HG03045 (cell line): ENCODE measurements around the gene RALY.

Source experiments
- ATAC-seq: cut with Tn5 transposase; IDR thresholded peaks from one replicate; pipeline ENCODE4 v1.9.1; 2021; ENCODE audit warnings: mild to moderate bottlenecking, moderate library complexity; ENCODE audit not compliant: unreplicated experiment

RALY gene

GRCh38 chr20:34074101-34074760 lies 80.5 kb downstream of the RALY start:
- ATAC-seq, result no peak

DNA sequence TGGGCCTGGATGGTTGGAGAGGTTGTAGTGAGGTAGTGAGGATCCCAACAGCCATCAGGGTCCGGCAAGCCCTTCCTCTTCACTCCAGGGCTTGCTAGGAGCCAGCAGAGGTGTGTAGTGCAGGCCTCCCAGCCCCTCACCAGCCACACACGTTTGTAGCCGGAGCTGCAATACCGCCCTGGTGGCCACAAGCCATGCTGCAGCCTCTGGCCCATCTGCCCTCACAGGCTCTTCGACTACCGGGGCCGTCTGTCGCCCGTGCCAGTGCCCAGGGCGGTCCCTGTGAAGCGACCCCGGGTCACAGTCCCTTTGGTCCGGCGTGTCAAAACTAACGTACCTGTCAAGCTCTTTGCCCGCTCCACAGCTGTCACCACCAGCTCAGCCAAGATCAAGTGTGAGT lies 81.9 kb downstream of the RALY start:
- ATAC-seq, result no peak

DNA sequence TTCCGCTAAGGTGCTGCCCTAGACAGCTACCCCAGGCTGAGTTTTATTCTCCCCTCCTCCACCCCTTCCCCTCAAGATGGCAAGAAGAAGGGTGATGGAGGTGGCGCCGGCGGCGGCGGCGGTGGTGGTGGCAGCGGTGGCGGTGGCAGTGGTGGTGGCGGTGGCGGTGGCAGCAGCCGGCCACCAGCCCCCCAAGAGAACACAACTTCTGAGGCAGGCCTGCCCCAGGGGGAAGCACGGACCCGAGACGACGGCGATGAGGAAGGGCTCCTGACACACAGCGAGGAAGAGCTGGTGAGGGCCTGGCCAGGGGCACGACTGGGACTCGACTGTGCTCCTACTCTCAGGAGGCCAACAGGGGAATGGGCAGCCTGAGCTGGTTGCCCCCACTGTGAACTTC lies 83.2 kb downstream of the RALY start:
- ATAC-seq, result no peak

- ATAC-seq, result no peak
Measured at GRCh38 chr20:34078540-34078939, 84.8 kb downstream of the RALY start.

DNA sequence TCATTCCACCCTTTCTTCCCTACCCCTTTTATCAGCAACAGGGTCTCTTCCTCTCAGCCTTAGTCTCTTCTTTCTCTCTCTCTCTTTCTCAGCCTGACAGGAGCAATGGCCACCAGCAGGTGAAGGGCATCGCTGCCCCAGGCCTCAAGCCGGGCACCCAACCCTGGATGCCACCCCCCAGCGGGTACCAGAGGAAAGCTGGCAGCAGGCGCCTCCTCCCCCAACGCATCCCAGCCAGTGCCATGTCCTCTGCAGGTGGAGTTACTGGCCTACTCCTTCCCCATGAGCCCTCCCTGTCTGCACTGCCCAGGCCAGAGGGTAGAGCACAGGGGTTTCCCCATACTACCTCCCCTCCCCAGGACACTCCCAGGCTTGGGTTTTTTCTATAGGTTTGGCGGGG lies 86.1 kb downstream of the RALY start:
- no peak for ATAC-seq

DNA sequence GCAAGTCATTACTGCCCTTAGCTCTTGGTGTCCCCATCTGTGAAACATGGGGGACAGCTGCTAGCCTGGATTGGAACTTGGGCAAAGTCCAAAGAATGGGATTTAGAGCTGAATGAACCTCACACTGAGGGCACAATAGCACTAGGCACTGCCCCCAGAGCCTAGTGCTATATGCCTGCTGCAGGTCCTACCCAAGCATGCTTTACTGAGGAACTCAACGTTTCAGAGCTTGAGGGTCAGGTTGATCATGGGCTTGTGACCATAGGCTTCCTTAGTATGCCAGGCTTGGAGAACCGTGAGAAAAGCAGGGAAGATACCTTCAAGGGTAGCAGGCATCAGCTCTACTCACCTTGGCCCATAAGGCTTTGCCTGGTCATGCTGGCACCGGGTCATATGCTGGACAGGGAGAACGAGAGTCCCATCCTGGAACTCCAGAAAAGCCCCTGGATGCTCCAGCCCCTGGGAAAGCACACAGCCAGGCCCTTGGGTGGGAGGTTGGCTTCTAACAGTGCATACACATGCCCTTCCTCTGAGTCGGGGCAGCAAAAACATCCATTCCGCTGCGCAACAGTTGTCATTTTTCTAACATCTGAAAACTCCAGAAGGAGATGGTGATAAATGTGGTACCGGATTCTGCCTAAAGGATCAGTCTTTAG lies 88.6 kb downstream of the RALY start:
- ATAC-seq, result no peak

DNA sequence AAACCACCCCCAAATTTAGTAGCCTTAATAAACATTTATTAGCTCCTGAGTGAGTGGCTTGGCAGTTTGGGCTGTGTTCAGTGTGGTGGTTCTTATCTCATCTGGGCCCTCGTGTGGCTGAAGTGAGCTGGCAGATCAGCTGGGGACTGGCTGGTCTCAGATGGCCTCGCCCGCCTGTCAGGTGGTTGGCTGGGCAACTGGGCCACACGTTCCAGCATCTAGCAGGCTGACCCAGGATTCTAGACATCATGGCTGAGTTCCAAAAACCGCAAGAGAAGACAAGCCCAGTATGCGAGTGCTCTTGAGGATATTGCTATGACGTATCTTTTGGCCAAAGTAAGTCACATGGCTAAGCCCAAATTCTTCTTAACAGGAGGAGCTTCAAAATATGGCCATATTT lies 89.4 kb downstream of the RALY start:
- ATAC-seq, result no peak

- no peak for ATAC-seq
Measured at GRCh38 chr20:34083781-34084180, 90.1 kb downstream of the RALY start.

DNA sequence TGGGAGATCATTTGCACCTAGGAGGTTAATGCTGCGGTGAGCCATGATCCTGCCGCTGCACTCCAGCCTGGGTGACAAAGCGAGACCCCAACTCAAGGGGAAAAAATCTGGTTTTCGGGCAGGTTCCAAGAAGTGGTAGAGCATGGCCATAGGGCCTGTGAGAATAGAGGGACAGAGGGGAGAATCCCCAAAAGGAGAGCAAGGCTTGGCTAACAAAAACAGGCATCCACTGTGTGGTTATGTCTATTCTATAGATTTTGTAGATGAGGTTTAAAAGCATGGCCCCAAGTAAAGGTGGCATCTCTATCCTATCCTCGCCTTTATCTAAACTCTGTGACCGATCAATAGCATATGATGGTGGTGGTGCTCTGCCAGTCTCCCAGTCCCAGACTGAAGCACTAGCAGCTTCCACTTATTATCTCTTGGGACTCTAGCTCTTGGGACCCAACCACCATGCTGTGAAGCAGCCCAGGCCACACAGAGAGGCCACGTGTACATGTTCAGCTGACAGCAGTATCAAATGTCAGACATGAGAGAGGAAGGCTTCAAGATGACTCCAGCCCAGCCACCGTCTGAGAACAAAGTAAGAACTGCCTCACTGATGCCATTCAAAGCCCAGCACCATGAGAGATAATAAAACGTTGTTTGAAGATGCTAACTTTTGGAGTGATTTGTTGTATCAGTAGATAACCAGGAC lies 90.7 kb downstream of the RALY start:
- ATAC-seq, result no peak

DNA sequence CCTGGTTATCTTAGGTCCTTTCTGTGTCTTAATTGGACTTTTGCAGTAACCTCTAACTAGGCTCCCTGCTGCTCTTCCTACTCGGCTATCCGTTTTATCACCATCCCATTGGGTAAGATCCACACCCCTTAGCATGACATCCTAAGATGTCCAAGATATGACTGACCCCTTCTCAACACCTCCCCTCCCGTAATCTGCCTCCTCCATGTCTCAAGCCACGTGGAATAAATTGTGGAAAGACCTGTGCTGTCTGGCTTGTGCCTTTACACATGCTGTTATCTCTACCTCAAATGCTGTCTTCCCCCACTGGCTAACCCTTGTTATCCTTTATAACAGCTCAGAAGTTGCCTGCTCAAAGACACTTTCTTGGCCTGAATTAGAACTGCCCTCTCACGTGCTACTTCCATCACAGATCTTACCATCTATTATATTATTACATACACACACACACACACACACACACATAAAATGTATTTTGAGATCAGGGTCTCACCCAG lies 91.9 kb downstream of the RALY start:
- ATAC-seq, result no peak

- ATAC-seq, result no peak
Measured at GRCh38 chr20:34088305-34089174, 94.8 kb downstream of the RALY start.

DNA sequence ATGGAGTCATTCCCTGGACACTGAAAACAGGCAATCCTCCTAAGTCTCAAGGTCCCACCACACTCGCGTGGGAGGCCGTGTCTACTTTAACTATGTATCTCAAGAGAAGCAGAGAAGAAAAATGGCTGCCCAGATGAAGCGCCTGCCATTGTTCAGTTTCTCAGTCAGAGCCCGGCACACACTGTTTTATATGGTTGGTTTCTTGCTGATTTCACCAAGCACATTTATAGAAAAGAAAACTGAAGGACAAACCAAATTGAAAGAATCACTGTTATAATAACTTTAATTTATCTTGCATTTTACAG lies 95.4 kb downstream of the RALY start:
- no peak for ATAC-seq

- ATAC-seq, result no peak
Measured at GRCh38 chr20:34089655-34090345, 96.1 kb downstream of the RALY start.

GRCh38 chr20:34090645-34091044 lies 96.9 kb downstream of the RALY start:
- no peak for ATAC-seq

GRCh38 chr20:34091637-34092200 lies 98.0 kb downstream of the RALY start:
- ATAC-seq, result no peak

- ATAC-seq, result no peak
Measured at GRCh38 chr20:34093895-34094294, 100.2 kb downstream of the RALY start.

DNA sequence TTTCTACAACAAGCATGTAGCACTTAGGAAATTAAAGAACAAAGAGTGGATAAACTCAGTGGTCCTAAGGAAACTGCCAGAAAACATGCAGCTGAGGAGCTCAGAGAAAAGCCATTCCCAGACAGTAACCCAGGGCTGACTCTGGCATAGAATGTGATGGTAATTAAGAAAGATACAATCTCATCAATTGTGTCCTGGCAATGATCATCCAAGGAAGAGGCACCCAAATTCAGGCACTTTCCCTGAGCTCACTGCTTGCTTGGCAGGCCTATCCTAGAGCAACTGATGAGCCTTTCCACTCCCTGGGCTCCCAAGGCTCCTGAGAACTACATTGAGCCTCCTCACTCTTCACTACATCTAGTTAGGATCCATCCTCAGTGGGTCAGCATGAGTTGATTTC lies 102.1 kb downstream of the RALY start:
- no peak for ATAC-seq

DNA sequence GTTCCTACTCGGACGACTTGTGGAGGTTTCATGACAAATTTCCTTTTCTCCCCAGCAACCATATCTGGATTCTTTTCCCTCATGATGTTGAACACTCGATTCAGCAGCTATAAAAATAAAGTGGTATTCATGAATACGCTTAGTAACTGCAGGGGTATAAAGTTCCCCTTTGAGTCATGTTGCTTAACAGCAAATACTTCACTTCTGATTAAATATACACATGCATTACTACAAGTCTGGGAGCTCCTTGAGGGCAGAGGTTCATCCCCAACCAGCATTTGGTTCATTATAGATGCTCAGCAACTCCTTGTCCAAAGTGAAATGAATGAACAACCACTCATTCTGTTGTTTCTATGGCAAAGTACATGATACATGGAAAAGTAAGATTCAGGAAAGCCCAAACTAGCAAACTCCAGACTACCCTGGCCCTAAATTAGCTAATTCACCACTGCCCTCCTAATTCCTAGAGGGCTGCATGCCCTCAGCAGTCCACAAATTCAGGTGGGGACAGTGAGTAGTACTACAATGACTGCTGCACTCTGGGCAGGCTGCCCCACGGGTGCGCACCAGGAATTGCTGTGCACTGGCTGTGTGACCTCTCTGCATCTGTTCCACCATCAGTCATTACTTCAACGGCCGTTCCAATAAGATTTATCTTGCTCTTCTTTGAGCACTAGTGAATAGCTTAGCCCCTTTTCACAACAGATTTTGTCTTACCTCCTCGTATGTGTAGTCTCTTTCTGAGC lies 103.2 kb downstream of the RALY start:
- no peak for ATAC-seq

DNA sequence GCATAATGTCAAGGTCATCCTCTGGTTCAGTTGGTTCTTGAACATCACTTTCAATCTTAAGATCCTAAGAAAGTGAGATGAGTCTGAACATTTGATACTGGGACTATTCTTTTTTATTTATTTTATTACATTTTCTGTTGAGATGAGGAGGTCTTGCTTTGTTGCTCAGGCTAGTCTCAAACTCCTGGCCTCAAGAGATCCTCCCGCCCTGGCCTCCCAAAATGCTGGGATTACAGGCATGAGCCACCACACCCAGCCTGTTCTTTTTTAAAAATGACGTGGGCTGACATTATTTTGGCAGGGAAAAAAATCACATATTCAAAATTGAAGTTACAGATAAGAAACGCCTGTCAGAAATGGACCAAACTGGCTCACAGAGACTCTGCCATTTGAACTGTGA lies 104.9 kb downstream of the RALY start:
- no peak for ATAC-seq

DNA sequence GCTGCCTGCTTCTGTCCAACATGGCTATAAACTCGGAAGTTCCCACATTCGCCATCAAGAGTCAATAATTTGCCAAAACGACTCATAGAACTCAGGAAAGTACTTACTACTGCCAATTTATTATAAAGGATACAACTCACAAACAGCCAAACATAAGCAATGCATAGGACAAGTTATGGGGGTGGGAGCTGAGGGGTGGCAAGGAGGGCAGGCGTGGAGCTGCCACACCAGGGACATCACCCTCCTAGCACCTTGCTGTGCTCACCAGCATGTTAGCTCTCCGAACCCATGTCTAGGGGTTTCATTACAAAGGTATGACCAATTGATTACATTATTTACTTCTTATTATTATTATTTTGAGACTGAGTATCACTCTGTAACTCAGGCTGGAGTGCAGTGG lies 106.0 kb downstream of the RALY start:
- no peak for ATAC-seq
